Neuronal stem cell (in vitro differentiated cells): ENCODE measurements around the gene MYCN.

ENCODE experiments used
- DNase-seq: peaks from one replicate; pipeline ENCODE4 v3.0.0-alpha.2; 2013; ENCODE audit warnings: low spot score
- H2AFZ ChIP-seq: one replicate; pipeline ENCODE4 v1.6.1; 2013; ENCODE audit warnings: mild to moderate bottlenecking, low read length, inconsistent platforms
- H2AK5ac ChIP-seq: 2 replicates; pipeline ENCODE4 v1.6.1; 2013; ENCODE audit warnings: low read depth, mild to moderate bottlenecking, inconsistent platforms, low read length, moderate library complexity, mixed read lengths
- H2BK120ac ChIP-seq: 2 replicates; pipeline ENCODE4 v1.6.1; 2013; ENCODE audit warnings: low read depth, mild to moderate bottlenecking, inconsistent platforms, low read length, moderate library complexity, mixed read lengths
- H2BK12ac ChIP-seq: one replicate; pipeline ENCODE4 v1.6.1; 2013; ENCODE audit warnings: low read length, inconsistent platforms
- H2BK15ac ChIP-seq: 2 replicates; pipeline ENCODE4 v1.6.1; 2013; ENCODE audit warnings: mild to moderate bottlenecking, low read length, inconsistent platforms, mixed read lengths
- H2BK5ac ChIP-seq: one replicate; pipeline ENCODE4 v1.6.1; 2013; ENCODE audit warnings: inconsistent platforms, mild to moderate bottlenecking, low read length, moderate library complexity
- H3K14ac ChIP-seq: one replicate; pipeline ENCODE4 v1.6.1; 2013; ENCODE audit warnings: low read length, inconsistent platforms
- H3K18ac ChIP-seq: 2 replicates; pipeline ENCODE4 v1.6.1; 2013; ENCODE audit warnings: low read length, inconsistent platforms
- H3K23ac ChIP-seq: 2 replicates; pipeline ENCODE4 v1.6.1; 2013; ENCODE audit warnings: low read depth, mild to moderate bottlenecking, mixed read lengths, low read length, inconsistent platforms; ENCODE audit not compliant: poor library complexity
- H3K27ac ChIP-seq: replicated peaks from 3 replicates; pipeline ENCODE4 v1.5.1; 2013; ENCODE audit warnings: low read length, inconsistent platforms
- H3K27me3 ChIP-seq, 3 experiments: 2 replicates each; pipeline ENCODE4 v1.6.1; 2013; ENCODE audit warnings: low read length in 3 of 3, mild to moderate bottlenecking in 2 of 3, inconsistent platforms in 1 of 3, low read depth in 1 of 3, mixed read lengths in 1 of 3, moderate library complexity in 1 of 3; ENCODE audit not compliant: control insufficient read depth in 3 of 3, insufficient read depth in 3 of 3
- H3K36me3 ChIP-seq, 2 donors: replicated peaks in 1 of 2; 2 replicates each; pipeline ENCODE4 v1.6.1; 2013; ENCODE audit warnings: low read length in 2 of 2; ENCODE audit not compliant: control insufficient read depth in 2 of 2, insufficient read depth in 2 of 2
- H3K4ac ChIP-seq: 2 replicates; pipeline ENCODE4 v1.6.1; 2013; ENCODE audit warnings: inconsistent platforms, mild to moderate bottlenecking, low read length, moderate library complexity
- H3K4me1 ChIP-seq, 2 donors: 1 replicate in 1 of 2; 2 replicates in 1 of 2; pipeline ENCODE4 v1.6.1; 2013; ENCODE audit warnings: low read length in 2 of 2, low read depth in 1 of 2; ENCODE audit not compliant: control insufficient read depth in 2 of 2, insufficient read depth in 1 of 2
- H3K4me2 ChIP-seq: one replicate; pipeline ENCODE4 v1.6.1; 2013; ENCODE audit warnings: mild to moderate bottlenecking, low read length, inconsistent platforms; ENCODE audit not compliant: insufficient read depth, poor library complexity, severe bottlenecking
- H3K4me3 ChIP-seq, 2 donors: 2 replicates each; pipeline ENCODE4 v1.5.1; 2013; ENCODE audit warnings: low read length in 2 of 2, mild to moderate bottlenecking in 2 of 2, inconsistent platforms in 1 of 2, moderate library complexity in 1 of 2
- H3K79me1 ChIP-seq: one replicate; pipeline ENCODE4 v1.6.1; 2013; ENCODE audit warnings: low read depth, mild to moderate bottlenecking, inconsistent platforms, low read length, moderate library complexity
- H3K9ac ChIP-seq: one replicate; pipeline ENCODE4 v1.6.1; 2013; ENCODE audit warnings: mild to moderate bottlenecking, low read depth, low read length, inconsistent platforms; ENCODE audit not compliant: poor library complexity
- H3K9me3 ChIP-seq, 2 donors: replicated peaks in 1 of 2; 2 replicates each; pipeline versions ENCODE3 to v1.6.1; 2013; ENCODE audit warnings: low read length in 2 of 2, mild to moderate bottlenecking in 2 of 2, inconsistent platforms in 1 of 2, low read depth in 1 of 2, mixed read lengths in 1 of 2, moderate library complexity in 1 of 2; ENCODE audit not compliant: control insufficient read depth in 2 of 2, insufficient read depth in 1 of 2
- H4K8ac ChIP-seq: one replicate; pipeline ENCODE4 v1.6.1; 2013; ENCODE audit warnings: low read depth, mild to moderate bottlenecking, inconsistent platforms, low read length, moderate library complexity
- H4K91ac ChIP-seq: one replicate; pipeline ENCODE4 v1.6.1; 2013; ENCODE audit warnings: low read length, low read depth, mild to moderate bottlenecking, inconsistent platforms; ENCODE audit not compliant: poor library complexity
- WGBS, 2 donors: extraction: QIAGEN DNeasy Blood & Tissue Kit; methylation state at CpG; one replicate each; pipeline ENCODE4 v1.1.7; 2013; ENCODE audit warnings: missing lambda C conversion rate in 2 of 2, mixed read lengths in 1 of 2; ENCODE audit not compliant: insufficient read length in 2 of 2, insufficient replicate concordance in 1 of 2; ENCODE audit errors: extremely low coverage in 2 of 2; 5-methylcytosine and 5-hydroxymethylcytosine counted together

MYCN gene

DNA sequence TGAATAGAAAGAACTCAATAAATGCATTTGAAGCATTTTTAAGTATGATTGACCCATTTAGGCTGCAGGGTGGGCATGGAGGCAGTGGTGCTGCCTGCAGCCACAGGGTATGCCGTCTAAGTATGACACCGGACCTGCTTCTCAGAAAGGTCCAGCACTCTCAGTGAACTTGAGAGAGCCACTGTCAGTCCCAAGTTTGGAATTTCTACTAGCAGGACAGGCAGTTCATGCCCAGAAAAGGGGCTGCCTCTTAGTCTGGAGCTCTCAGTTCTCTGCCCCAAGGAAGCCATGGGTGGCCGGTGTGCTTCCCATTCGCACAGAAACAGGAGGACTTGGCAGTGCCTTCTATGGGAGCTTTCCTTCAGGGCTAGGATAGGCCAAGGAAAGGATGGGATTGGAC, 24.0 kb upstream of the MYCN start:
- Histone ChIP-seq H3K36me3 (no peaks in the 10 kb centered on the region), H3K27ac (no peak overlapping the region), H2AK5ac (no peak overlapping the region), H3K4me1 (no peaks in the 10 kb centered on the region), H4K8ac (no peak overlapping the region), H2BK5ac (no peak overlapping the region), H3K4ac (no peak overlapping the region), H3K23ac (no peak overlapping the region), H2BK12ac (no peak overlapping the region), H3K79me1 (no peaks in the 10 kb centered on the region), H3K4me2 (no peak overlapping the region), H2BK15ac (no peak overlapping the region), H3K14ac (no peak overlapping the region), H3K9ac (no peak overlapping the region), H3K9me3 (no peaks in the 10 kb centered on the region), H3K18ac (no peak overlapping the region), H4K91ac (no peak overlapping the region), H3K4me3 (no peak overlapping the region), H3K27me3 (peaks cover 0 to 10% (median 0%) of the 10 kb centered on the region in 3 experiments), H2BK120ac (no peak overlapping the region), H2AFZ (no peak overlapping the region)
- DNase-seq: no peak
- no CpG with 5 or more reads among the region's 4 CpGs for WGBS, 2 donors

GRCh38 chr2:15918761-15919356, 21.5 kb upstream of the MYCN start:
- no peak overlapping the region for H2BK15ac ChIP-seq
- H4K91ac ChIP-seq: no peak overlapping the region
- DNase-seq: no peak
- H2BK120ac ChIP-seq: no peak overlapping the region
- H3K4me2 ChIP-seq: no peak overlapping the region
- H3K79me1 ChIP-seq: no peaks in the 10 kb centered on the region
- no CpG with 5 or more reads among the region's 9 CpGs for WGBS, 2 donors
- no peak overlapping the region for H2AFZ ChIP-seq
- H3K9ac ChIP-seq: no peak overlapping the region
- no peak overlapping the region for H2BK5ac ChIP-seq
- H3K9me3 ChIP-seq: no peaks in the 10 kb centered on the region
- no peak overlapping the region for H3K27ac ChIP-seq
- peaks cover 0 to 10% (median 0%) of the 10 kb centered on the region in 3 experiments for H3K27me3 ChIP-seq
- H2AK5ac ChIP-seq: no peak overlapping the region
- H4K8ac ChIP-seq: peak overlapping the region; percentile 26
- peak overlapping the region; percentile 11 for H3K18ac ChIP-seq
- no peak overlapping the region for H3K4ac ChIP-seq
- H2BK12ac ChIP-seq: no peak overlapping the region
- no peak overlapping the region for H3K23ac ChIP-seq
- H3K14ac ChIP-seq: no peak overlapping the region
- H3K4me1 ChIP-seq: no peaks in the 10 kb centered on the region
- H3K4me3 ChIP-seq: no peak overlapping the region
- H3K36me3 ChIP-seq: no peaks in the 10 kb centered on the region

DNA sequence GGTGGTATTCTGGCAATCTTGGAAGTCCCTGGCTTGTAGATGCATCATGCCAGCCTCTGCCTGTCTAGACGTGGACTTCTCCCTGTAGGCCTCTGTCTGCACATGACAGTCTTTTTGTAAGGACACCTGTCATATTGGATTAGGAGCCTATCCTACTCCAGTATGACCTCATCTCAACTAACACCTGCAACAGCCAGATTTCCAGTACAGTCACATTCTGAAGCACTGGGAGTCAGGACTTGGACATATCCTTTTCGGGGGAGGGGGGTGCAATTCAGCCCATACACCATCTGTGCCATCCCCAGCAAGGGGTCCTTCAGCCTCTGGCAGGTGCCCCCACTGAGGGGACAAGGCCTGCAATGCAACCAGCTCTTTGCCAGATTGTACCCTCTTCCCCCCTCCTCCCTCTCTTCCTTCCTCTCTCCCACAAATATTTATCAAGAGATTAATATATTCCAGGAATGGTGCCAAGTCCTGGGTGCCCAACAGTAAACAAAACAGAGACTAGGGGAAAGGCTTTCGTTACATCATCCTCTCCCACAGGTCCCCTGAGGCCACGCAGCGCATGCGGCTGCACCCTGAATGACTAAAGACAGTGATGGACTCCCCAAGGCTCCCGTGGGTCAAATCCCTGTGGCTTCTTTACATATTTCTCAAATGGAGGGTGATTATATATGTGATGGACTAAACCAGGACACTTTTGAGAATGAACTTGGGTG, 20.5 kb upstream of the MYCN start:
- Histone ChIP-seq H2BK5ac (no peak overlapping the region), H3K4me2 (no peak overlapping the region), H3K79me1 (no peaks in the 10 kb centered on the region), H3K23ac (no peak overlapping the region), H4K8ac (no peak overlapping the region), H3K4me1 (no peaks in the 10 kb centered on the region), H3K36me3 (no peaks in the 10 kb centered on the region), H3K4me3 (no peak overlapping the region), H2AK5ac (no peak overlapping the region), H3K9me3 (no peaks in the 10 kb centered on the region), H2BK12ac (no peak overlapping the region), H3K14ac (no peak overlapping the region), H3K18ac (no peak overlapping the region), H3K27me3 (peaks cover 0 to 10% (median 0%) of the 10 kb centered on the region in 3 experiments), H3K27ac (no peak overlapping the region), H2BK15ac (no peak overlapping the region), H3K4ac (no peak overlapping the region), H2BK120ac (no peak overlapping the region), H2AFZ (no peak overlapping the region), H4K91ac (no peak overlapping the region), H3K9ac (no peak overlapping the region)
- no peak for DNase-seq
- no CpG with 5 or more reads among the region's 7 CpGs for WGBS, 2 donors

GRCh38 chr2:15920696-15921095, 19.7 kb upstream of the MYCN start:
- H3K36me3 ChIP-seq: no peaks in the 10 kb centered on the region
- H3K79me1 ChIP-seq: no peaks in the 10 kb centered on the region
- H4K8ac ChIP-seq: no peak overlapping the region
- H3K27me3 ChIP-seq: peaks cover 0 to 10% (median 0%) of the 10 kb centered on the region in 3 experiments
- no peak overlapping the region for H2BK5ac ChIP-seq
- WGBS, 2 donors: no CpG with 5 or more reads among the region's 10 CpGs
- H2BK15ac ChIP-seq: no peak overlapping the region
- no peak overlapping the region for H3K4me3 ChIP-seq
- no peaks in the 10 kb centered on the region for H3K4me1 ChIP-seq
- H2AK5ac ChIP-seq: no peak overlapping the region
- no peak overlapping the region for H3K14ac ChIP-seq
- no peak overlapping the region for H2AFZ ChIP-seq
- no peak overlapping the region for H2BK120ac ChIP-seq
- no peak overlapping the region for H3K27ac ChIP-seq
- no peak for DNase-seq
- no peak overlapping the region for H3K4me2 ChIP-seq
- no peak overlapping the region for H2BK12ac ChIP-seq
- H3K9ac ChIP-seq: no peak overlapping the region
- H3K23ac ChIP-seq: no peak overlapping the region
- no peak overlapping the region for H4K91ac ChIP-seq
- H3K4ac ChIP-seq: no peak overlapping the region
- no peak overlapping the region for H3K18ac ChIP-seq
- no peaks in the 10 kb centered on the region for H3K9me3 ChIP-seq
